GM12878 (cell line): ENCODE measurements around the gene EHF. TPM values are rescaled to one million over a fixed set of nuclear protein-coding genes. Genes with fewer than 3 reads are reported as not detected.

Experiments used
- ATAC-seq: fragments of 200-7000 bp; cut with Tn5 transposase; 3 replicates; pipeline ENCODE4 v1.9.1; 2020; ENCODE audit warnings: mild to moderate bottlenecking, moderate library complexity
- BruUV-seq: library from RNA; stranded (reverse); fragments of 400-500 nt; replicated peaks from 2 replicates; lab custom pipeline; 2021; lab: Mats Ljungman, UMichigan
- CTCF ChIA-PET: fragments of 300-600 bp; sonication (Branson Sonifier 250); formaldehyde crosslinking; extraction: SDS; loops from one replicate; lab custom pipeline; 2021; ENCODE audit warnings: inconsistent platforms; lab: Yijun Ruan, JAX
- POLR2A ChIA-PET: fragments of 350-600 bp; formaldehyde crosslinking; extraction: SDS; loops from one replicate; lab custom pipeline; 2021; ENCODE audit warnings: inconsistent platforms; lab: Charles Lee
- RAD21 ChIA-PET: fragments of 300-600 bp; sonication (Branson Sonifier 250); formaldehyde crosslinking; loops from one replicate; lab custom pipeline; 2023; ENCODE audit warnings: antibody characterized with exemption; ENCODE audit not compliant: unreplicated experiment; lab: Charles Lee
- SMC1A ChIA-PET: fragments of 300-600 bp; sonication (Branson Sonifier 250); formaldehyde crosslinking; loops from one replicate; lab custom pipeline; 2023; ENCODE audit not compliant: unreplicated experiment, uncharacterized antibody; lab: Charles Lee
- DNase-seq: peaks from one replicate; pipeline ENCODE4 v3.0.0-alpha.2; 2011; ENCODE audit warnings: low read depth, low spot score
- FAIRE-seq: peaks from 3 replicates; lab custom pipeline; 2011; peaks lifted over from hg19 to GRCh38; lab: Jason Lieb, UNC
- H2AFZ ChIP-seq: 2 replicates; pipeline ENCODE4 v1.6.0; 2011; ENCODE audit warnings: low read depth, low read length, control low read depth; ENCODE audit not compliant: control insufficient read depth
- H3K27ac ChIP-seq: 2 replicates; pipeline ENCODE4 v1.5.1; 2011; ENCODE audit warnings: control low read depth; ENCODE audit not compliant: control insufficient read depth, insufficient read depth
- H3K27me3 ChIP-seq, 2 experiments: replicated peaks in 1 of 2; 2 replicates each; pipeline versions ENCODE4 v1.6.0 to v1.6.1; 2011; ENCODE audit warnings: low read length in 1 of 2; ENCODE audit not compliant: control insufficient read depth in 2 of 2, insufficient read depth in 2 of 2
- H3K36me3 ChIP-seq, 2 experiments: 2 replicates each; pipeline ENCODE4 v1.5.1; 2011; ENCODE audit warnings: low read length in 1 of 2; ENCODE audit not compliant: control insufficient read depth in 2 of 2, insufficient read depth in 2 of 2
- H3K4me1 ChIP-seq: 2 replicates; pipeline ENCODE4 v1.6.1; 2011; ENCODE audit warnings: mild to moderate bottlenecking, low read length, moderate library complexity, mixed read lengths; ENCODE audit not compliant: control insufficient read depth, insufficient read depth
- H3K4me2 ChIP-seq: 2 replicates; pipeline ENCODE4 v1.6.0; 2011; ENCODE audit warnings: control low read depth; ENCODE audit not compliant: control insufficient read depth, insufficient read depth
- H3K4me3 ChIP-seq: fragments of 200-600 bp; sonication (generic); 2 replicates; pipeline ENCODE4 v1.5.1; 2016
- H3K79me2 ChIP-seq: 2 replicates; pipeline ENCODE4 v1.6.0; 2011; ENCODE audit warnings: low read length; ENCODE audit not compliant: control insufficient read depth, insufficient read depth
- H3K9ac ChIP-seq: 2 replicates; pipeline ENCODE4 v1.8.0; 2011; ENCODE audit warnings: low read length, control low read depth, mixed read lengths; ENCODE audit not compliant: control insufficient read depth, insufficient read depth
- H3K9me3 ChIP-seq: replicated peaks from 3 replicates; pipeline ENCODE4 v1.5.1; 2011; ENCODE audit warnings: mild to moderate bottlenecking, low read length; ENCODE audit not compliant: control insufficient read depth, insufficient read depth
- H4K20me1 ChIP-seq: 2 replicates; pipeline ENCODE4 v1.6.0; 2011; ENCODE audit not compliant: control insufficient read depth, insufficient read depth
- ATF7 ChIP-seq: fragments of 450-650 bp; IDR thresholded peaks from 2 replicates; pipeline ENCODE4 v1.6.1; 2016; ENCODE audit warnings: low read depth, mild to moderate bottlenecking
- CBFB ChIP-seq: IDR thresholded peaks from 2 replicates; pipeline ENCODE4 v1.6.1; 2016; ENCODE audit warnings: antibody characterized with exemption, low read depth
- GATAD2B ChIP-seq: fragments of 450-650 bp; conservative IDR thresholded peaks from 2 replicates; pipeline ENCODE4 v1.6.1; 2017; ENCODE audit warnings: low read depth, mild to moderate bottlenecking, moderate library complexity
- HDAC2 ChIP-seq: fragments of 200-600 bp; sonication (generic); IDR thresholded peaks from 2 replicates; pipeline ENCODE4 v1.6.1; 2017
- HDAC6 ChIP-seq: fragments of 200-600 bp; sonication (generic); IDR thresholded peaks from one replicate; pipeline ENCODE4 v1.8.0; 2017; ENCODE audit warnings: antibody characterized with exemption; ENCODE audit not compliant: unreplicated experiment
- MEF2B ChIP-seq: fragments of 450-650 bp; IDR thresholded peaks from 2 replicates; pipeline ENCODE4 v1.6.1; 2018; ENCODE audit warnings: mild to moderate bottlenecking, moderate library complexity; ENCODE audit not compliant: partially characterized antibody, poor library complexity, severe bottlenecking
- MTA2 ChIP-seq: fragments of 450-650 bp; IDR thresholded peaks from 2 replicates; pipeline ENCODE4 v1.6.1; 2016; ENCODE audit warnings: low read depth, mild to moderate bottlenecking, moderate library complexity
- MTA3 ChIP-seq: IDR thresholded peaks from 2 replicates; pipeline ENCODE4 v1.6.1; 2012; ENCODE audit warnings: low read length, inconsistent platforms, borderline replicate concordance
- NR2C1 ChIP-seq: fragments of 450-650 bp; IDR thresholded peaks from 2 replicates; pipeline ENCODE4 v1.6.1; 2017; ENCODE audit warnings: antibody characterized with exemption, mild to moderate bottlenecking, moderate library complexity
- SREBF2 ChIP-seq: IDR thresholded peaks from 2 replicates; pipeline ENCODE4 v1.6.1; 2012; ENCODE audit warnings: mild to moderate bottlenecking, low read length
- TCF3 ChIP-seq: IDR thresholded peaks from 2 replicates; pipeline ENCODE4 v1.6.1; 2012; ENCODE audit warnings: low read depth, mild to moderate bottlenecking, low read length, borderline replicate concordance; ENCODE audit not compliant: insufficient read depth
- ZZZ3 ChIP-seq: IDR thresholded peaks from 2 replicates; pipeline ENCODE4 v1.6.1; 2011; ENCODE audit warnings: low read depth; ENCODE audit not compliant: control insufficient read depth, insufficient read length
- WGBS: methylation state at CpG from one replicate; pipeline ENCODE4 v1.1.6; 2016; ENCODE audit warnings: low lambda C conversion rate; ENCODE audit not compliant: insufficient replicate concordance, insufficient coverage; ENCODE audit errors: missing lambda C conversion rate; 5-methylcytosine and 5-hydroxymethylcytosine counted together
- in situ Hi-C: fragments of 300-500 bp; cut with MboI; formaldehyde crosslinking; loops from 9 replicates; pipeline ENCODE4 v1.14.3; 2018; ENCODE audit warnings: mixed read lengths
- intact Hi-C: fragments of 100-400 bp; cut with micrococcal nuclease; formaldehyde crosslinking; loops from one replicate; pipeline ENCODE4 v1.14.2; 2022; ENCODE audit not compliant: unreplicated experiment
- polyA plus RNA-seq, 11 experiments: library from polyadenylated mRNA; depleted of rRNA in 4 of 11; unstranded in 6 of 11; stranded (reverse) in 5 of 11; fragments of >200 nt; fragmentation: Nextera tagmentation in 4 of 11; fragmentation: Illumina TruSeq in 1 of 11; extraction: Ambion mirVana in 4 of 11; extraction: Trizol in 1 of 11; gene quantifications; 1 replicate in 1 of 11; 2 replicates in 10 of 11; pipeline versions ENCODE4 v1.2.1 to v1.2.3, GENCODE V29; 2011 to 2016; ENCODE audit warnings: inconsistent platforms in 2 of 11, missing spikeins in 2 of 11, low read depth in 1 of 11
- total RNA-seq, 4 experiments: library from RNA; depleted of rRNA in 3 of 4; stranded (reverse); fragments of >200 nt in 3 of 4; fragmentation: Illumina TruSeq in 1 of 4; extraction: Trizol in 1 of 4; gene quantifications; 2 replicates each; pipeline versions ENCODE4 v1.2.1 to v1.2.3, GENCODE V29; 2013 to 2021
- TF ChIP-seq, protein P1 (sequence below): fragments of 450-650 bp; IDR thresholded peaks from 2 replicates; pipeline ENCODE4 v1.6.1; 2016; ENCODE audit warnings: mild to moderate bottlenecking
- TF ChIP-seq, protein P2 (sequence below): IDR thresholded peaks from 2 replicates; pipeline ENCODE4 v1.6.1; 2011; ENCODE audit warnings: borderline replicate concordance, low read depth, mild to moderate bottlenecking, moderate library complexity, mixed read lengths, low read length; ENCODE audit not compliant: insufficient read depth; ENCODE audit errors: extremely low read length
- TF ChIP-seq, protein P3 (sequence below): fragments of 450-650 bp; IDR thresholded peaks from 2 replicates; pipeline ENCODE4 v1.6.1; 2017; ENCODE audit warnings: low read depth, mild to moderate bottlenecking, moderate library complexity

EHF gene
- total and polyA plus RNA-seq, 10 of the 15 experiments (the other 5 are each of a cell fraction or from before 2014, with no cell fraction given), result 0.04 to 0.33 (median 0.06) TPM; not detected in 6

DNA sequence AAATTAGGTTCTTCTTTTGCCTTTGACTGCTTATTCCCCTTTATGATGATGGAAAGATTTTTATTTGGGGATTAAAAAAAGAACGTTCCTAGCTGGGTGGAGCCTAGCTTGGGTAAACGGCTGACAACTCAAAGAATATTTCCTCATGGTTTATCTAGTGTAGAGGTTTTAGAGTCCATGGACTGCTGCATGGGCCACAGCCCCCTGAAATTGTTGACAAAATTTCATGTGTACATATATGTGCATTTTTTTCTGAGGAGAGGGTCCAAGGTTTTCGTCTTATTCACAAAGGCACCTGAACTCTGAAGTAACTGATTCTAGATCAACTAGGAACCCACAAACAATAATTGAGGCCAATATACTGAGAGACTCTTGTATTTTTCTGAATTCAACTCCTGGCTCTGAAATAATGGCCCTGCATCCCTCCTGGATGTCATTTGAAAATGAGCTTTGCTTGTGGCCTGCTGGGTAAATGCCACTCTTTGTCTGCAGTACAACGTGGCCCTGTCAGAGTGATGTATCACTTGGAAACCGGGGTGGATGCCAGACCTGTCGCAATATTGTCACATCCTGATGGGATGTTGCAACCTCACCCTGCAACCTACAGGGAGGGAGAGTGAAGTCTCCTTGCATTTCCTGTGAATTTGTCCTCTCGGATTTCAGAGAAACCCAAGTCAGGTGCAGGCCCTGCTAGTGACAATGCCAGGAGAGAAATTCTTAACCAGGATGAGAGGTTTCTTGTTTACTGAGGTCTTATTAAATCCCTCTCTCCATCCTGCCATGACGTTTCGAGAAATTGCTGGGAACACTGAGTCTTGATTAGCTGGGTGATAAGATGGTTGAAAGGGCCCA is 33.8 kb downstream of the EHF start:
- no peaks in the 10 kb centered on the region for H4K20me1 ChIP-seq
- WGBS, result 68% methylated on average over 9 of the region's 9 CpGs
- FAIRE-seq (no peak), ATAC-seq (no peak), DNase-seq (no peak)
- H3K9me3 ChIP-seq, result no peaks in the 10 kb centered on the region; the same call in 1 of the 3 replicates
- intact Hi-C loops, result loop anchor here (5.0 kb wide), 1 partner anchor 67 kb away; no protein-coding TSS in a partner anchor
- 0 out of 4 replicates have a peak, but pooled peaks cover 0 to 4% of the 10 kb centered on the region in 2 experiments for H3K27me3 ChIP-seq
- no TSS peak for BruUV-seq
- CTCF ChIA-PET, result no interaction called here
- RAD21 ChIA-PET, result no interaction called here
- SMC1A ChIA-PET, result interaction anchor here (1.9 kb wide), 1 partner anchor 68 kb away, joined by 4 read pairs; no protein-coding TSS in a partner anchor
- H3K36me3 ChIP-seq, result no peaks in the 10 kb centered on the region
- no peak overlapping the region for H3K4me3 ChIP-seq
- TF ChIP-seq, protein P1, sequence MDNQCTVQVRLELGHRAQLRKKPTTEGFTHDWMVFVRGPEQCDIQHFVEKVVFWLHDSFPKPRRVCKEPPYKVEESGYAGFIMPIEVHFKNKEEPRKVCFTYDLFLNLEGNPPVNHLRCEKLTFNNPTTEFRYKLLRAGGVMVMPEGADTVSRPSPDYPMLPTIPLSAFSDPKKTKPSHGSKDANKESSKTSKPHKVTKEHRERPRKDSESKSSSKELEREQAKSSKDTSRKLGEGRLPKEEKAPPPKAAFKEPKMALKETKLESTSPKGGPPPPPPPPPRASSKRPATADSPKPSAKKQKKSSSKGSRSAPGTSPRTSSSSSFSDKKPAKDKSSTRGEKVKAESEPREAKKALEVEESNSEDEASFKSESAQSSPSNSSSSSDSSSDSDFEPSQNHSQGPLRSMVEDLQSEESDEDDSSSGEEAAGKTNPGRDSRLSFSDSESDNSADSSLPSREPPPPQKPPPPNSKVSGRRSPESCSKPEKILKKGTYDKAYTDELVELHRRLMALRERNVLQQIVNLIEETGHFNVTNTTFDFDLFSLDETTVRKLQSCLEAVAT, result no peak
- TF ChIP-seq MEF2B (no peak), GATAD2B (no peak), ZZZ3 (no peak), SREBF2 (no peak), MTA2 (no peak), CBFB (no peak), NR2C1 (no peak), TCF3 (no peak), HDAC2 (no peak), ATF7 (no peak), HDAC6 (no peak), MTA3 (no peak)
- TF ChIP-seq, protein P2, sequence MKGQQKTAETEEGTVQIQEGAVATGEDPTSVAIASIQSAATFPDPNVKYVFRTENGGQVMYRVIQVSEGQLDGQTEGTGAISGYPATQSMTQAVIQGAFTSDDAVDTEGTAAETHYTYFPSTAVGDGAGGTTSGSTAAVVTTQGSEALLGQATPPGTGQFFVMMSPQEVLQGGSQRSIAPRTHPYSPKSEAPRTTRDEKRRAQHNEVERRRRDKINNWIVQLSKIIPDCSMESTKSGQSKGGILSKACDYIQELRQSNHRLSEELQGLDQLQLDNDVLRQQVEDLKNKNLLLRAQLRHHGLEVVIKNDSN, result no peak
- TF ChIP-seq, protein P3, sequence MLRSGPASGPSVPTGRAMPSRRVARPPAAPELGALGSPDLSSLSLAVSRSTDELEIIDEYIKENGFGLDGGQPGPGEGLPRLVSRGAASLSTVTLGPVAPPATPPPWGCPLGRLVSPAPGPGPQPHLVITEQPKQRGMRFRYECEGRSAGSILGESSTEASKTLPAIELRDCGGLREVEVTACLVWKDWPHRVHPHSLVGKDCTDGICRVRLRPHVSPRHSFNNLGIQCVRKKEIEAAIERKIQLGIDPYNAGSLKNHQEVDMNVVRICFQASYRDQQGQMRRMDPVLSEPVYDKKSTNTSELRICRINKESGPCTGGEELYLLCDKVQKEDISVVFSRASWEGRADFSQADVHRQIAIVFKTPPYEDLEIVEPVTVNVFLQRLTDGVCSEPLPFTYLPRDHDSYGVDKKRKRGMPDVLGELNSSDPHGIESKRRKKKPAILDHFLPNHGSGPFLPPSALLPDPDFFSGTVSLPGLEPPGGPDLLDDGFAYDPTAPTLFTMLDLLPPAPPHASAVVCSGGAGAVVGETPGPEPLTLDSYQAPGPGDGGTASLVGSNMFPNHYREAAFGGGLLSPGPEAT, result no peak
- H3K9ac ChIP-seq, result no peak overlapping the region
- POLR2A ChIA-PET, result no interaction called here
- no peaks in the 10 kb centered on the region for H3K79me2 ChIP-seq
- in situ Hi-C loops, result no loop called here
- H3K4me1 ChIP-seq, result peaks cover 39% of the 10 kb centered on the region
- H3K4me2 ChIP-seq, result no peak overlapping the region
- H3K27ac ChIP-seq, result no peak overlapping the region
- H2AFZ ChIP-seq, result no peak overlapping the region
